GM18508 (cell line): ENCODE measurements around the gene TMPRSS4.

Source experiments
- ATAC-seq: cut with Tn5 transposase; IDR thresholded peaks from one replicate; pipeline ENCODE4 v1.9.1; 2021; ENCODE audit warnings: moderate number of reproducible peaks; ENCODE audit not compliant: insufficient read depth, unreplicated experiment

Gene TMPRSS4, protein sequence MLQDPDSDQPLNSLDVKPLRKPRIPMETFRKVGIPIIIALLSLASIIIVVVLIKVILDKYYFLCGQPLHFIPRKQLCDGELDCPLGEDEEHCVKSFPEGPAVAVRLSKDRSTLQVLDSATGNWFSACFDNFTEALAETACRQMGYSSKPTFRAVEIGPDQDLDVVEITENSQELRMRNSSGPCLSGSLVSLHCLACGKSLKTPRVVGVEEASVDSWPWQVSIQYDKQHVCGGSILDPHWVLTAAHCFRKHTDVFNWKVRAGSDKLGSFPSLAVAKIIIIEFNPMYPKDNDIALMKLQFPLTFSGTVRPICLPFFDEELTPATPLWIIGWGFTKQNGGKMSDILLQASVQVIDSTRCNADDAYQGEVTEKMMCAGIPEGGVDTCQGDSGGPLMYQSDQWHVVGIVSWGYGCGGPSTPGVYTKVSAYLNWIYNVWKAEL

DNA sequence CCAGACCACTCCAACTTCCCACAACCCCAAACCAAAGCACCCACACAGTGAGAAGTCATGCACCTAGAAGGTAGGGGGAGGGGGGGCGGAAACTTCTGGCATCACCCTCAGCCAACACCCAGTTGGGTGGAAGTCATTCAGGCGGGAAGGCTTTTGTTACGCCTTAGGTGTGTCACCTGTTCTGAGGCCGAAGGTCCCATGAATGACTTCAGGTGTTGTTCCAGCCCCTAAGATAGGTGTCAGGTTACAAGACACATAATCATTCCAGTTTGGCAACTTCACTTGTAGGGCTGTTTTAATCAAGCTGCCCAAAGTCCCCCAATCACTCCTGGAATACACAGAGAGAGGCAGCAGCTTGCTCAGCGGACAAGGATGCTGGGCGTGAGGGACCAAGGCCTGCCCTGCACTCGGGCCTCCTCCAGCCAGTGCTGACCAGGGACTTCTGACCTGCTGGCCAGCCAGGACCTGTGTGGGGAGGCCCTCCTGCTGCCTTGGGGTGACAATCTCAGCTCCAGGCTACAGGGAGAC is at the start of gene TMPRSS4:
TMPRSS4 (plus strand) TSS at position 325 of the 528 bp plus-strand sequence. CDS start 225 bp downstream, outside the sequence.
- ATAC-seq: no peak

DNA sequence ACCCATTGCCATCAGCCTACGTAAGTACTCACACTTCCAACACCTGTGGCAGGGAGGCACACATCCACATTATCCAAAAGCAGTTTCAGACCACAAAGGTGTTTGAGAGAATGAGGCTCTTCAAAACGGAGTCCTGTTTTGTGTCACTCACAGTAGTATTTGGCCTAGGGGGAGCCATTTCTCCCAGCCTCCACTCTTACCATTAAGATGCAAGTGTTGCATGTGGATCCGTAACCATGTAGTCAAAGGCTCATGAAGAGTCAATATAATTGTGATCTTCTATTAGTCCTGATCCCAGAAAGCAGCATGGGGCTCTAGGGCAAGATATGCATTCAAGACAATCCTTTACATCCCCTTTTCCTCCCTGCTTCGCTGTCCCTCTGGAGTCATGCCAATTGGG is 49.2 kb upstream of the TMPRSS4 start:
- ATAC-seq: no peak

DNA sequence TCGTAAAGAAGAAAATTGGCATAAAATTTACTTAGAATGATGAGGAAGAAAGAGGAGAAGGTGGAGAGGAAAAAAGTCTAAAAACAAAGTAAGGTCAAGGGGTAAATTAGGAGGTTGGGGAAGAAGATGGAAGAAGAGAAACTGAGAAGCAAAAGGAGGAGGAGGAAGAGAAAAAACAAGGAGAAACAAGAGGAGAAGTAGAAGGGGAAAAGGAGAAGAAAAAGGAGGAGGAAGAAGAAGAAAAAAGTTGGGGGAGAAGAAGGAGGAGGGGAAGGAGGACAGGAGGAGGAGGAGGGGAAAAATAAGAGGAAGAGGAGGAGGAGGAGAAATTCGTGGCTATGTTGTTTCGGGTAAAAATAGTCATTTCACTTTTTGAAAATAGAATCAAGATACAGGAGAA is 48.3 kb upstream of the TMPRSS4 start:
- no peak for ATAC-seq

DNA sequence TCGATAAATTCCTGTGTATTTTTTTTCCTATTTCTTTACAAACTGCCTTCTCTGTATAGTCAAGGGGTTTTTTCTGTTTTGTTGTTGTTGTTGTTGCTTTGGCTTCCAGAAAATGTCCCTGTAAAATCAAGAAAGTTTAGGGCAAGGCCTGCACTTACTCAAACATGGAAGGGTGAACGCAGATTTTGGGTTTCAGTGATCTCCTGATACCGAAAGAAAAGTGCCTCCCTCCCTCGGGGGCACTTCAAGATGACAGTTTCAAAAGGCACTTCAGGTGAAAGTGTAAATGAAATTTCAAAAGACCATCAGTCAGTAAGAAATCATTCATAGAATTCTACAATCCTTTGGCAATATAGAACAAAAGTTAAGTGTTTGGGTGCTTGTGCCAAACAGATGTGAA is 43.4 kb upstream of the TMPRSS4 start:
- ATAC-seq: no peak

DNA sequence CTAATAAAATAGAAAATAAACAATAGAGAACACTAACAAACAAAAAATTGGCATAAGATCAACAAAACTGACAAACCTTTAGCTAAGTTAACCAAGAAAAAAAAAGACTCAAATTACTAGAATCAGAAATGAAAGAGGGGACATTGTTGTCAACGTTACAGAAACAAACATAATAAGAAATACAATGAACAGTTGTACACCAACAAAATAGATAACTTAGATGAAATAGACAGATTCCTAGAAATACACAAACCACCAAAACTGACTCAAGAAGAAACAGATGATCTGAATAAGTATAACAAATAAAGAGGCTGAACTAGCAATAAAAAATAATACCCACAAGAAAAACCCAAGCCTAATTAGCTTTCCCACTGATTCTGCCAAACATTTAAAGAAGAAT is 34.7 kb upstream of the TMPRSS4 start:
- ATAC-seq: no peak

DNA sequence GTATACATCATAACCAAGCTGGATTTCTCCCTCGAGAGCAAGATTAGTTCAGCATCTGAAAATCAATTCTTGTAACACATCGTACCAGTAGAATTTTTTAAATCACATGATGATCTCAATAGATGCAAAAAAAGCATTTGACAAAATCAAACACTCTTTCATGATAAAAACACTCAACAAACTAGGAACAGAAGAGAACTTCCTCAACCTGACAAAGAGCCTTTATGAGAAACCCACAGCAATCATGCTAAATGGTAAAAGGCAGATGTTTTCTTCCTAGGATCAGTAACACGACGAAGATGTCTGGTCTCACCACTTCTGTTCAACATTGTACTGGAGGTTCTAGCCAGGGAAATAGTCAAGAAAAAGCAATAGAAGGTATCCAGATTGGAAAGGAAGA is 34.1 kb upstream of the TMPRSS4 start:
- no peak for ATAC-seq

DNA sequence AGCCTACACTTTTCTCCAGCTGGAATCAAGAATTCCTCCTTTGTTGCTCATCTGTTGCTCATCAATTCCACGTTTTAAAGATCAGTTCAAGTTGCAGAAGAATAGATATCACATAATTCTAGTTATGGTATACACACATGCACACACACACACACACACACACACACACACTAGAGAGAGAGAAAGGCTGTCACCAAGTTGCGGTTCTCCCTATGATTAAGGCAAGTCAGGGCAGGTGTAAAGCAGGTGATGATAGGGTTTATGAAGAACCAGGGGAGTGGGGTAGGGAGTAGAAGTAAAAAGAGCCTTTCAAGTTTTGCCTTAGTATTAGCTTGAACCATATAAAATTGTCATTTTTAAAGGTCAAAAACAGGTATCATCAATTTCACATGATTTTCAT is 31.7 kb upstream of the TMPRSS4 start:
- no peak for ATAC-seq

DNA sequence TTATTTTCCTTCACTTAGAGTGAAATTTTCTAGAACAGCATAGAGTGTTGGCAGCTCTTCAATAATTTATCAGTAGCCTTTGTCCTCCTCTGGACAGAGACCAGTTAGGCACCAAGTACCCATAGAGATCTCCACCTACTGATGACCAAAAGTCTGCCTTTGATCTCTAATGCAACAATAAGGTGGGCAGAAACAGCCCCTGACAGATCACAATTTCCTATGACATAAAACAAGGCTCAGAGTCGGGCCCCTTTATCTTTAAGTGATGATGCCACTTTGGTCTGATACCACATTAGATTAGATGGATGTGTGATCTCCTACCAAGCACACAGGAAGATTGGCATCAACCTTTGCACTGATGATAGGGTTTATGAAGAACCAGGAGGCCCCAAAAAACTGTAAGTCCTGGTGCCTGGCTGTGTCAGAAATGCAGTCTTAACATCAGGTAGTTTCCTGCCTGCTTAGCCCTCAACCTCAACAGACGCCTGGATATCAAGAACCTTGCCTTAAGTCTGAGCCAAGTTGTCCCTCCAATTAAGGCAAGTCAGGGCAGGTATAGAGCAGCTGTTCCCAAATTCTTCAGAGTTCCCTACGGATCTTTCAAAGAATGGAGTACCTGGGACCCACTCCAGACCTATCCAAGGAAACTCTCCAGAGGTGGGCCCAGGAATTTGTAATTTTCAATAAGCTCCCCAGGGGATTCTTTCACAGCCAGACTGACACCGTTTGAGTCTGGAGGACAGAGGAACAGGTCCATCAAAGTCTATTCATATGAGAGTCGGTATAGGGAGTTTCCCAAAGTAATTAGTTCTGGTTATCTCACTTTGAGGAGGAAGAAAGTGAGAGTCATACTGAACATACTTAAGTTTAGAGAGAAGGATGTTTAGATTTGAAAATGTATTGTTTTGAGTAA is 30.6 kb upstream of the TMPRSS4 start:
- ATAC-seq: no peak

DNA sequence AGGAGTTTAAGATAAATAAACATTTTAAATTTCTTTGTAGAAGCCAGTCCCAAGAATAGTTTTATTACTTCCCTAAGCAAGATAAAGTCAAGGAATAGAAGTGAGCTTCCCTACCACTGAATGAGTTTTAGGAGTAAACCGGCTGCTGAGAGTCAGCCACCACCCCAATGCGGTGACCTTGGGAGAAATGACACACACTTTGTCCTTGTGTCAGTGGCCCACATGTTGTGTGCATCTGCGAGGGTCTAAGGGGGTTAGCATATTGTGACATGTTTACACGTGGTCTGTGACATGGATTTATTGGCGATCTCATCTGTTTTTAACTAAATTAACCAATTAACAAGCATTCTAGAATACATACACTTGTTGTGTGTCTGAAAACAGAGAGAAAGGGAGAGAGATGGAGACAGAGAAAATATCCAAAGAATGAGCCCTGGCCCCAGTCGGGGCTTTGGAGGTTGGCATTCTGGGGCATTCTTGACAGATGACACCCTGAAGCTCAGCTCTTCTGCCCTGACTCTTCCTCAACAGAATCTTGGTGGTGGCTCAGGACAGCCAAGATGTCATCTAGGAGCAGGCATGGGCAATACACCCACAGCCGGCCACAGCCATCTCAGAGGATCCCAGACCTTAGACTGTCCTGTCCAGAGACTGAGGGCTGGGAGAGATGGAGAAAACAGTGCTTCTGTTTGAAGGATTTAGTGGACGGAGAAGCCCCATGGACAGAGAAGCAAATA is 29.7 kb upstream of the TMPRSS4 start:
- no peak for ATAC-seq

DNA sequence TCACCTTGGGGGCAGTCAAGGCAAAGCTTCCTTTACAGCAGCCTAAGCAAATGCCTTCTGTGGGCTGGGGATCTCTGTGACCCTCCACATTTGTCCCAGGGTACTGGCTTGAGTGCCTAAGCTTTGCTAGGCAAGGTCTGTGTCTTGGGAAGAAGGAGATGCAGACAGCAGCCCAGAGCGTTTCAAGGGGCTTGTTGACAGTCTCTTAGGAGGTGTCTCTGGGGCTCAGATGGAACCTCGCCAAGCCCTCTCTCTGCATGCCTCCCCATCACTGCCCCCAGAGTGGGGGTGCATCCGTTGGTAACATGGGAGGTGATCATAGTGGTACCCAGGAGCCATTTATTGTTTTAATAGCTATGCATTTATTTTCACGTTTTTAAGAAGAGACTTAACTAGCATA is 29.1 kb upstream of the TMPRSS4 start:
- ATAC-seq: no peak

DNA sequence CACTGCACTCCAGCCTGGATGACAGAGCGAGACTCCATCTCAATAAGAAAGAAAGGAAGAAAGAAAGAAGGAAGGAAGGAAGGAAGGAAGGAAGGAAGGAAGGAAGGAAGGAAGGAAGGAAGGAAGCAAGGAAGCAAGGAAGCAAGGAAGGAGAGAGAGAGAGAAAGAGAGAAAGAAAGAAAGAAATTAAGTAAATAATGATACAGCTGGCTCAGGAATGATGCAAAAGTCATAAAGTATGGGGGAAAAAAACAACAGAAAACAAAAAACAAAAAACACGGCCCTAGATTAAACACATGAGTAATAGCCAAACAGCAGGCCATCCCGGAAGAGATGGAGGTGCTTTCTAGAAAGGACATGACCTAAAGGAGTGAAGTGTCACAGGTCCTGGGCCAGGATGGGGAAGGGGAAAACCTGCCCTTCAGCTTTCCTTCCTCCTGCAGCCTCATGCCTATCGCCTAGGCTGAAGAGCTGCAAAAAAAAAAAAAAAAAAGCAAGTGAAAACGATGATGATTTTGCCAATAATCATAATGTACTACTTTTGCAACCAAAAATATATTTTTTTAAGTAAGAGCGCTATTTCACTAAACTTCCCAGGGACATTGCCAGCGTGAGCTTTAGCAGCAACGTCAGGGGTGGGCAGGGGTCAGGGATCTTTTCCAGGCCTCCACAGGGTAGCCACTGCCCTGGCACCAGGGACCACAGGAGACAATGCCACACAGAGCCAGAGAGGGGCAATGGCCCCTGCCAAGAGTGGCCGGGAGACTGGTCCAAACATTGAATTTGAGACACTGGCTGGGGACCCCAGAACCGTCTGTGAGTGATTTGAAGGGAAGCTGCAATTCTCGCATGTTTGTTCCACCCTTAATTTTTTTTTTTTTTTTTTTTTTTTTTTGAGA is 28.2 kb upstream of the TMPRSS4 start:
- no peak for ATAC-seq

DNA sequence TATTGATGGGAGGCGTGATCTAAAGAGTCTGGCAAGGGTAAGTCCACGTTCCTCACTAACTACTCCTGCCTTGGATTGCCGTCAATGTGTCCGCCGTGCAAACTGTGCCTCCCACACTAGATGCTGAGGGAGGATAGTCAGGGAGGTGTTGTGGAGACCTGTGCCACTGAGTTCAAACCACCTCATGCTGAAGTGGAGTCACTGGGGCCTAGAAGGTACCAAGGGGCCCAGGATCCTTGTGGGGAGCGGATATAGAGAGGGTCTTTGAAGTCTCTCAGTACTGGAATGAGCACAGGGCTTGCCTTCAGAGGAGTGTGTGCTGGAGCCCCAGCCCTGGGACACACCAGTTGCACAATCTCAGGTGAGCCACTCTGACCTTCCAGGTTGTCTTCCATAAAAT is 27.1 kb upstream of the TMPRSS4 start:
- no peak for ATAC-seq

DNA sequence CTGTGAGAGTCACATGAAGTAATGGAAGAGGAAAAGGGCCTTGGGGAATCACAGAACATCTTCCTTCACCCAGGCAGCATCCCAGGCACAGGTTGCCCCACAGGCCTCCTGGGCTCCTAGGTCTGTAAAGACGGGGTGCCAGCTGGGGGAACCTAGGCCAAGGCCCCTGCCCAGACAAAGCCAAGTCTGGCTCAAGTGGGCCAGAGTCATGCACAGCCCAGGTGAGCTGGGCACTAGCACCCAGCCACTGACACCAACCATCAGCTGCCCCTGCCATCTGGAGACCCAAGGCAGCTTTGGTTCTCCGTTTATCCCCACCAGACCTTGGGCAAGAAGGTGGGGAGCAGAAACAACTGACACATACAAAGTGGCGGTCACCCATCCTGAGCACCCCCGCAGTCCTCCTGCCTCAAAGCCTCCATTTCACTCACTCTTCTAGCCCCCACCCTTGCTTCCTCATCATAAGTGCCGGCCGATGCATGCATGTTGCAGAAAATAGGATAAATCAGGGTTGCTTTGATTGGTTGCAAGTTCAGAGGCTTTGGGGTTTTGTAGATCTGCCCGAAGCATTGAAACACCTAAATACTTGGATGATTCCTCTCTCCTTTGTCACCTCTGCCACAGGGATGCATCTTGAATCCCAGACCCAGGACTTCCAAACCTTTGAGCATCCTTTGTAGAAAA is 26.5 kb upstream of the TMPRSS4 start:
- no peak for ATAC-seq

DNA sequence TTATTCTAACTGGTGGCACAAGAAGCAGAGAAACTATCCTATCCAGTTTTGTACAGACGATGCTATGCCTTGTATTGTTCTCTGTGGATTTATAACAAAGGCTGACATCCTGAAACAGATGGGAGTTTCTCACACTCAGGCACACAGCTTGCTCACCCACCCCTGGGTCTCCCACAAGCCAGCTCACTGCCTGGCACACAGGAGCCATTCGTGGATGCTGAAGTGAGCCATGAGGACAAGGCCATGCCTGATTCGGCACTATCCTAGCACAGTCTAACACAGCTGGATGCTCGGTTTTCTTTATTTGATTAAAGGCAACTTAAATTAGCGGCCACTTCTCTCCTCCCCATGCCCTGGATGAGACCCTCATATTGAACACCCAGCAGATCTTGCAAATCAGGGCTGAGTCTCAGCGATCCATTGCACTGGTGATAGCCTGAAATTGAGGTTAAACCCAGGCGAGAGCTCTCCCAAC is 25.7 kb upstream of the TMPRSS4 start:
- ATAC-seq: no peak

DNA sequence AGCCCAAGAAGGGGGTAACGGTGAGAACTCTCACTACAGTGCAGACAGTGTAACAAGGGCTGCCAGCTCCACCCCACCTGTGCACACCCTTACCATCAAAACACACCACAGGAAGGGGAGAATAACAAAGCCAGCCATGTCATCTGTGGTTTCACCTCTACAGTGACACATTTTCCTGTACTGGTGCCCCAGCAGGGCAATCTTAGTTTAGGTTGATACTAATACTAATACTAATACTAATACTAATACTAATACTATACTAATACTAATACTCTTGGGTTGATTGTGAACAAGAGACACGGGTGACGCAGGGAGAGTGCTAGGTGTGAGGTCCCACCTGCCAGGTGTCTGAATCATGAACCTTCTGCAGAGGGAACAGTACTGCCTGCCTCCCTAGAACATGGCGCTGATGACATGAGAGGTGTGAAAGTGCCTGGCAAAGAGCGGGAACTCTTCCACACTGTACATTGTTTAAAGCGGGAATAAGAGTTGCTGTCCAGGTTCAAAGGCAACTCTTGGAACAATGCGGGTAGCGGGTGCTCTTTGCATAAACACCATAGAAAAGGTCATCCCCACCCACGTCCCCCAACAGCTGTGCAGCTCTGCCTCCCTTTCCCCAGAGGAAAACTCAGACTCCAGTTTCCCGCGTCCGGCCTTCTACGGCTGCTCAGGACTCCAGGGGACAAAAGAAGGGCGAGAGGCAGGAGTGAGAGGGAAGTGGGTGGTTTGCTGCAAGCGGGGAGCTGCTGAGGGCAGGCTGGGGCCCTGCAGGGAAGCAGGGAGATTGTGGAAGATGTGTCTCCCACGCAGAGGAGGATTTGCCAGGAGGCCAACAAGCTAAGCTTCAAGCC is 25.0 kb upstream of the TMPRSS4 start:
- ATAC-seq: no peak

DNA sequence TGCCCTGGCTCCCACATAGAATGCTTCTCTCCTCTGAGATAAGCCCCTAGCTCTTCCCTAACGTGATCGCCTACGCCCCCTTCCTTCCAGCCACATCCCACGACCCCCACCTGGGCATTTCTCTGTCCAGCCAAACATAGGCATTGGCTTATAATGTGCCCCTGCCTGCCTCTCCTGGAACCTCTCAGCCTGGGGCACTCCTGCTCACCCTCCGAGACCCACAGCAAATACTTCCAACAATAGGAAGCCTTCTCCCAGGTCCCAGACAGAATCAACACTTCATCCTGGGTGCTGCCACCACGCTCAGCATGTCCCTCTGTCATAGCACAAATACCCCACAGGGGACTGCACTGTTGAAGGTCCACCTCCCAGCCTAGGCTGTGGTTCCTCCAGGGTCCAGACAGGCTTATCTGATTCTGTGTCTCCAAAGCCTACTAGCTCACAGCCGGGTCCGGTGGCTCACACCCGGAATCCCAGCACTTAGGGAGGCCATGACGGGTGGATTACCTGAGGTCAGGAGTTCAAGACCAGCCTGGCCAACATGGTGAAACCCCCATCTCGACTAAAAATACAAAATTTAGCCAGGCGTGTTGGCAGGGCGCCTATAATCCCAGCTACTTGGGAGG is 24.2 kb upstream of the TMPRSS4 start:
- no peak for ATAC-seq
